NCI-H774 (cell line): ENCODE data around the gene OGG1.
"Not testable (repeated sequence)": the region's sequence is repeated elsewhere in the genome, so short reads cannot be mapped to it uniquely, and the experiment has no call there.

Experiments
- DNase-seq: peaks from one replicate; lab custom pipeline; 2025; lab: John Stamatoyannopoulos, UW

OGG1 gene

DNA sequence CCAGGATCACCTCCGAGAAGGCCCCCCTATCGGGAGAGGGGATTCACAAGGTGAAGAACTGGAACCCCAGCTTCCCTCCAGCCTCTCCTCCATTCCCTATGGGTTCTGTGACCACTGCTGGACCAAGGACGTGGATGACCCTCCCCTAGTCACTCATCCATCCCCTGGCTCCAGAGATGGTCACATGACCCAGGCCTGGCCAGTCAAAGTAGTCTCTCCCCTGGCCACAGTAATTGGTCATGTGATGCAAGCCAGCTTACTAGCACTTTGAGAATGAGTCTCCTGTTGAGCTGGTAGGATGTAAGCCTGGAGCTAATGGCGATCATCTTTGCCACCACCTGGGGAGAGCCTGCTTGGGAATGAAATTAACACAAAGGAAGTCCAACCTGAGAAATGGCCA is 16.1 kb downstream of the OGG1 start:
- no peak for DNase-seq

- DNase-seq: no peak
Measured at GRCh38 chr3:9767418-9767817, 17.7 kb downstream of the OGG1 start.

DNA sequence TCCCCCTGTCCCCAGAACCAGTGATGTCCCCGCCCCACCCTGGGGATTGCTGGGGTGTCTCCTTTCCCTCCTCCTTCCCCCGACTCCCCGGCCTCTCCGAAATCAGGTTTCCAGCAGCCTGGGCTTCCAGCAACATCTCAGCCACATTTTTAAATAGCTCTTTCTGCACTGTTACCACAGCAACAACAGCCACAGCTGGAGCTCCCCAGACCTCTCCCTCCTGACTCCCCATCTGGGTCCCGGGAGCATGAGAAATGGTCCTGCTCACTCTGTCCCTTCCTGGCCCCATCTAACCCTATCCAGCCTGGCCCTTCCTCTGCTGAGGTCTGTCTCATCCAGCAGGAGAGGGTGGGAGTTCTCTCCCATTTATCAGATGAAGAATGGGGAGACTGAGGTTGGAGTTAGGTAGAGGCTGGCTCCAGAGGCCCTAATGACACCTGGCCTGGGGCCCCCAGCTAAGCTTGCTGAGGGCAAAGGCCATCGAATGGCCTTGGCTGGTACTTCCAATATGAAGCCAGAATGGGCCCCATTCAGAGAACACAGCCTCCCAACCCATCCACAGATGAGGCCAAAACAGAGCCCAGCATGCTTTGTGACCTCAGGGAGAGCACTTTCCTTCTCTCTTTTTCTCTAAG is 18.5 kb downstream of the OGG1 start:
- DNase-seq: no peak

- DNase-seq: no peak
Measured at GRCh38 chr3:9769012-9769411, 19.3 kb downstream of the OGG1 start.

DNA sequence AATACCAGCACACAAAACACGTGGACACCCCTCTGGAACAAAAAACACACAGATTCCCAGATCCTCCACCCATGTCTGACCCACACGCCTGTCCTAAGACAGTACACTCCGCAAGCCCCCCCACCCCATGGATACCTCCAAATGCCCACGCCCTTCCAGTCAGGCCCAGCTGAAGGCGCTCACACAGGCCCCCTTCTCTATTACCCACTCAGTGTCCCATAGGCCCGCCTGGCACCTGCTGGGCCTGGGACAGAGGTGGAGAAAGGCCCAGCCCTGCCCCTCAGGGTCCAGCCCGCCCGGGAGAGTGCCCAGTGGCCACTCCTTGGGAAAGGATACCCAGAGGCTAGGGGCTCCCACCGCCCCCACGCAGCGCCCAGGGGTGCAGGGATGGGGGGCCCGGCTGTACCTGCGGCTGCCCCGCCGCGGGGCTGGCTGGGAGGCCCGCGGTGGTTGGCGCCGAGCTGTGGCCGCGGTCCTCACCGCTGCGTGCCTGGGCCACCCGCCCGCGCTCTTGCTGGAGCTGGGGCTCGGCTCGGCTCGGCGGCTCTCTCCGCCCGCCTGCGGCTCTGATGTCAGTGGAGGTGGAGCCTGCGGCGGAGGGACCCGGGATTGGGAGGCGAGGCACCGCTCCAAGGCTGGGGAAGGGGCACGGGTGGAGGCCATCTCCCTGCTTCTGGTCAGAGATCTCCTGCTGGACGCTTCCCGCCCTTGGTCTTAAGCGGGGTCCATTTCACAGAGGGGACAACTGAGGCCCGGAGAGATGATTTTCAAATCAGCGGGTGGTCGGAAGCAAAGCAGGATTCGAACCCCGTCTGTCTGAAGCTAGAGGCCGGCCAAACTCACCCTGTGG is 19.9 kb downstream of the OGG1 start, which contains the start of gene CAMK1:
TSS of gene CAMK1 (minus strand) at position 522 of the 850 bp plus-strand sequence. CDS start 2,198 bp downstream, outside the sequence.
- DNase-seq: peak; percentile 52

DNA sequence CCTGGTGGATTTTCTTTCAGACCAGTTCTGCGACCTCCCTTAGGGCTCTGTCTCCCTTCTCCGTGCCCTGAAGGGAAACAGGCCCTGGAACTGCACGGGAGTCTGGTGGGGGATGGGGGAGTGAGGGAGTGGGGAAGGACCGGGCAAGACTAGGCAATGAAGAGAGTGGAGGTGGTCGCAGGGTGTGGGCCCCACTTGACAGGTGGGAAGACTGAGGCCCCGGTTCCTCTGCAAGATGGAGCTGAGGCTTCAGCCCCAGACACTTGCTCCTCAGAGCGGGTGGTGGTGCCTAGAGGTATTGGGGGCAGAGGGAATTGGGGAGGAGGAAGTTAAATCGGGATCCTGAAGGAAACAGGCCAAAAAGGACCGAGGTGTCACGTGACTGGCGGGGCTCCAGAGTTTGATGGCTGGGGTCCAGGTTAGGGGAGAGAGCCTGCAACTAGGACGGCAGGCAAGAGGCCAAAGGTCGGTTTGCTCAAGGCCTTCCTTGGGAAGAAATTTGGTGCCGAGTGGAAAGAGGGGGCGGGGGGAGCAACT is 20.6 kb downstream of the OGG1 start:
- no peak for DNase-seq

DNA sequence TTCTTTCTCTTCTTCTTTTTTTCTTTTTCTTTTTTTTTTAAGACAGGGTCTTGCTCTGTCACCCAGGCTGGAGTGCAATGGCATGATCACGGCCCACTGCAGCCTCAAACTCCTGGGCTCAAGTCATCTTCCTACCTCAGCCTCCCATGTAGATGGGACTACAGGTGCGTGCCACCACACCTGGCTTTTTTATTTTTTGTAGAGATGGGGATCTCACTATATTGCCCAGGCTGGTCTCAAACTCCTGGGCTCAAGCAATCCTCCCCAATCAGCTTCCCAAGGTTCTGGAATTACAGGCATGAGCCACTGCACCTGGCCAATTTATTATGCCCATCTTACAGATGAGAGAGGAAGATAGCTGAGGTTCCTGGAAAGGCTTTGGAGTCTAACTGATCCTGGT is 21.3 kb downstream of the OGG1 start:
- not testable (repeated sequence) for DNase-seq

- no peak for DNase-seq
Measured at GRCh38 chr3:9776896-9777693, 27.3 kb downstream of the OGG1 start.

- DNase-seq: no peak
Measured at GRCh38 chr3:9777694-9778021, 27.9 kb downstream of the OGG1 start.

- DNase-seq: no peak
Measured at GRCh38 chr3:9778143-9779074, 28.7 kb downstream of the OGG1 start.

DNA sequence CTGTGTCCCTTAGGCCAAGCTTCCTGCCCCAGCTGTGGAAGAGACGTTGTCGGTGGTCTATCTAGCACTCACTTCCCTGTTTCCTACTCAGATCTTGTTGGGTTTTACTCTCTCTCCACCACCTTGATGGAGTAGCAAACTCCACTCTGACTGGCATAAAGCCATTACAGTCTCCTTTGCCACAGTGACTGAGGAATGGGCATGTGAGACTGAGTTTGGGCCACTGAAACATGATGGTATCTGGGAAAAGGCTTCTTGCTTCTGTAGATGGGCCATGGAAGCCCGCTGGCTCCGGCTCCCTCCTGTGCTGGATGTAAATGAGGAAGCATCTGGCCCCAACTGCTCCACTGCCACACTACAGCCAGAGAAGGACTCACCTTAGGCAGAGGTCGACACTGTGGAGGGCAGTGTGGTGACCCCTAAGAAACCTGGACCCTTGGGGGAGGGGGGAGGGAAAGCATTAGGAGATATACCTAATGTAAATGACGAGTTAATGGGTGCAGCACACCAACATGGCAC is 29.4 kb downstream of the OGG1 start:
- DNase-seq: no peak

- no peak for DNase-seq
Measured at GRCh38 chr3:9779721-9780457, 30.1 kb downstream of the OGG1 start.

- DNase-seq: no peak
Measured at GRCh38 chr3:9780458-9780812, 30.7 kb downstream of the OGG1 start.

DNA sequence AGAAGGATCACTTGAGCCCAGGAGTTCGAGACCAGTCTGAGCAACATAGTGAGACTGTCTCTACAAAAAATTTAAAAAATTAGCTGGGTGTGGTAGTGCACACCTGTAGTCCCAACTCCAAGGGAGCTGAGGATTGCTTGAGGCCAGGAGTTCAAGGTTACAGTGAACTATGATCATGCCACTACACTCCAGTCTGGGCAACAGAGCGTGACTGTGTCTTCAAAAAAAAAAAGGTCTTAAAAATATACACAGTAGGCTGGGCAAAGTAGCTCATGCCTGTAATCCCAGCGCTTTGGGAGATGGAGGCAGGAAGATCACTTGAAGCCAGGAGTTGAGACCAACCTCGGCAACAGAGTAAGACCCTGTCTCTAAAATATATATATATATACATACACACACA is 31.2 kb downstream of the OGG1 start:
- no peak for DNase-seq

DNA sequence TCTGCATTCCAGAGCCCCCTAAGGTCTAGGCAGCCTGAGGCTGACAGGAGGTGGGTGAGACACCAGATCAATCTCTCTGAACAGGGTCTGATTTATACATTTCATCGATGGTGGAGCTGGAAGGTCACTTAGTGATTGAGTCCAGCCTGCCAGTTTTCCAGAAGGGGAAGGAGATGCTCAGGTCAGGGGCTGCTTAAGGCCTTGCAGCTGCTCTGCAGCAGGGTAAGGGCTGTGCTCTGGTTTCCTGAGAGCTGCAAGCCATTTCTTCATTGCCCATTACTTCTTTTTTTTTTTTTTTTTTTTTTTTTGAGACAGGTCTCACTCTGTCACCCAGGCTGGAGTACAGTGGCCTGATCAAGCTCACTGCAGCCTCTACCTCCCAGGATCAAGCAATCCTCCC is 31.8 kb downstream of the OGG1 start:
- DNase-seq: no peak

- no peak for DNase-seq
Measured at GRCh38 chr3:9781978-9782603, 32.3 kb downstream of the OGG1 start.

DNA sequence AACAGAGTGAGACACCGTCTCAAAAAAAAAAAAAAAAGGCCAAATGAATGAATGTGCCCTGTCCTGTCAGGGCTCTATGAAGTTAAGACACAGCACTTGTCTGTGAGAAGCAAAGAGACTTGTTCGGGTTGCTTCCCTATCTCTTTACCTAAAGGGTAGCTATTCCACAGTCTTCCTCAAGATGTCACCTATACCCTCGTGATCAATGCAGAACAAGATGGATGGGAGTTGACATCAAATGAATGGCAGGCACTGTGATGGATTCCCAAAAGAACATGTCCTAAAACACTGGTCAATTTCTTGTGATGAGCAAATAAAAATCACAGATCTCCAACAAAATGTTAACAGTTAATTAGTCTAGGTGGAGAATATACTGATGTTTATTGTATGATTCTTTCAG is 33.0 kb downstream of the OGG1 start:
- no peak for DNase-seq

DNA sequence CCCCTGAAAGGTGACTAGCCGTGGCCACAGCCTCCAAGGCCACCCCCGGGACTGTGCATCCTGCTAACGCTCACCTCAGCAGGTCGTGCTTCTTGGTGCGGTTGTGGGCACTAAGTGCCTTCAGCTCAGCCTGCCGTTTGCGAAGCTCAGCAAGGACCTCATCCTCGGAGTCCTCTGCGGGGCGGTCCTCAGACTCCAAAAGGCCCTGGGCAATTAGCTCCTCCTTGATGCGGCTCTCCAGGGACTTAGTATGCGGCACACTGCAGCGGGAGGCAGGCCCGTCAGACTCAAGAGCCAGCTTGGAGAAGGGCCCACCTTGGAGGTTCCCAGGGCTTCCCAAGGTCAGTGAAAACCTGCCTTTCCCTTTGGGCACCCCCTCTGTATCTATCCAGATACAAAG is 34.2 kb downstream of the OGG1 start:
- no peak for DNase-seq

DNA sequence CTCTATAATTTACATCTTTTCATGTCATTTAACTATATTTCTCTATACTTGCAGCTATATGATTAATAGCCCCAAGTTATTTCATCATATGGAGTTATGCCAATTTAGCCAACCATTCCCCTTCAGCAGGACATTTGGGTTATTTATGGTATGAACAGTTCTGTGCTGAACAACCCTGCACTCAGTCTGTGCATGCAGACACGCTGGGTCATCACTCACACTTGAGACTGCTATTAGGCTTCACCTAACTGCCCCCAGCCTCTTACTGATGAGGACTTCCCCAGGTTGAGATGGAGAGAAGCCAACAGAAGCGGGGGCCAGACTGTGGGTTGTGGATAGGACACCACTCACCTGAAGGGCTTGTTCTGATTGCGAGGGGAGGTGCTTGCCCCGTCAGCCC is 35.2 kb downstream of the OGG1 start:
- DNase-seq: no peak

GRCh38 chr3:9785602-9786001 is 35.9 kb downstream of the OGG1 start:
- no peak for DNase-seq
